WTC11 (cell line): ENCODE results near the gene E2F4. TPM values are rescaled to one million over a fixed set of nuclear protein-coding genes. Genes with fewer than 3 reads are reported as not detected.
A peak's percentile ranks its signal among the peaks of the same experiment; 100 is the strongest.

Experiments
- ATAC-seq: fragments of 200-7000 bp; cut with Tn5 transposase; 2 replicates; pipeline ENCODE4 v1.10.0; 2021; ENCODE audit warnings: mild to moderate bottlenecking, moderate library complexity
- CTCF ChIA-PET: fragments of 300-600 bp; sonication (Branson Sonifier 250); formaldehyde crosslinking; loops from one replicate; lab custom pipeline; 2021; ENCODE audit warnings: antibody characterized with exemption; lab: Charles Lee
- POLR2A ChIA-PET: fragments of 350-600 bp; sonication (Branson Sonifier 250); formaldehyde crosslinking; loops from one replicate; lab custom pipeline; 2021; ENCODE audit warnings: antibody characterized with exemption; lab: Charles Lee
- DNase-seq: peaks from one replicate; pipeline ENCODE4 v3.0.0; 2021; ENCODE audit warnings: low spot score
- H3K27ac Mint-ChIP-seq: 2 replicates; pipeline ENCODE4 v1.8.0; 2021; ENCODE audit warnings: mixed read lengths
- H3K27me3 Mint-ChIP-seq: 2 replicates; pipeline ENCODE4 v1.8.0; 2021; ENCODE audit warnings: low read depth, mild to moderate bottlenecking, moderate library complexity, mixed read lengths
- H3K36me3 Mint-ChIP-seq: 2 replicates; pipeline ENCODE4 v1.8.0; 2021; ENCODE audit warnings: mixed read lengths
- H3K4me1 Mint-ChIP-seq: 2 replicates; pipeline ENCODE4 v1.8.0; 2022; ENCODE audit warnings: mixed read lengths
- H3K4me3 Mint-ChIP-seq: 2 replicates; pipeline ENCODE4 v1.8.0; 2021; ENCODE audit warnings: mild to moderate bottlenecking, moderate library complexity, mixed read lengths
- H3K9me3 Mint-ChIP-seq: 2 replicates; pipeline ENCODE4 v1.8.0; 2021; ENCODE audit warnings: mixed read lengths
- CBFB ChIP-seq: sonication (generic); formaldehyde crosslinking; IDR thresholded peaks from 2 replicates; pipeline ENCODE4 v1.8.1; 2022; ENCODE audit warnings: mild to moderate bottlenecking, low read depth, missing genetic modification reagents
- NR3C1 ChIP-seq: sonication (generic); formaldehyde crosslinking; conservative IDR thresholded peaks from 2 replicates; pipeline ENCODE4 v1.8.1; 2023; ENCODE audit warnings: low read depth, mild to moderate bottlenecking, missing genetic modification reagents
- RORB ChIP-seq: fragments of 250-450 bp; sonication (Bioruptor Pico); IDR thresholded peaks from 2 replicates; pipeline ENCODE4 v1.9.0; 2021; ENCODE audit warnings: mild to moderate bottlenecking
- SMAD3 ChIP-seq: sonication (generic); formaldehyde crosslinking; IDR thresholded peaks from 2 replicates; pipeline ENCODE4 v1.8.0; 2022; ENCODE audit warnings: missing genetic modification reagents, mild to moderate bottlenecking, borderline replicate concordance
- microRNA-seq: library from miRNA; unstranded; fragments of <30 nt; microRNA quantifications from one replicate; pipeline ENCODE4 v1.2.0, GENCODE V29; 2022; ENCODE audit warnings: borderline number of aligned reads
- total RNA-seq: library from RNA; stranded (reverse); gene quantifications from 3 replicates; pipeline ENCODE4 v1.2.3, GENCODE V29; 2021

Gene E2F4
- total RNA-seq, 1 experiment from 2014 or later = 85.0 TPM

- H3K4me1 Mint-ChIP-seq = peaks cover 31% of the 10 kb centered on the region
- peaks cover 40% of the 10 kb centered on the region for H3K27me3 Mint-ChIP-seq
- peak overlapping the region; percentile 80 for H3K27ac Mint-ChIP-seq
- no peaks in the 10 kb centered on the region for H3K36me3 Mint-ChIP-seq
- ATAC-seq (no peak), DNase-seq (no peak)
- POLR2A ChIA-PET = interaction anchor here (0.6 to 3.2 kb wide), 10 partner anchors 10 to 287 kb away, joined by 3 to 26 read pairs (median 4); partner anchors contain the start of genes CES3 and TMEM208
- no peaks in the 10 kb centered on the region for H3K9me3 Mint-ChIP-seq
- H3K4me3 Mint-ChIP-seq = peak overlapping the region; percentile 89
- TF ChIP-seq CBFB (CRISPR knock-in tag) (no peak), RORB (no peak), SMAD3 (CRISPR knock-in tag) (peak; percentile 74; the same call in 1 of the 2 replicates), NR3C1 (no peak)
- TF ChIP-seq, all 79 proteins: peak for 1
- CTCF ChIA-PET = interaction anchor here (0.8 to 5.0 kb wide), 21 partner anchors 10 to 338 kb away, joined by 3 to 57 read pairs (median 11); partner anchors contain the start of genes ATP6V0D1, ELMO3, KCTD19 and LRRC36
These were observed 56.1 kb downstream of the E2F4 start for GRCh38 chr16:67248073-67248400.

Small RNAs within 50 kb of the gene (microRNA-seq; reads per million reads assigned to microRNA genes)
- gene MIR328 = 18.9 reads per million, percentile 38 among the genes with 10 or more reads in this experiment

Other genes starting within 250 kb of the E2F4 start
- gene CES3, start 230.9 kb upstream of the E2F4 start, total RNA-seq = 3.3 to 6.0 TPM (median 5.7 TPM) in 3 replicates
- 0.57 to 0.89 TPM (median 0.61 TPM) in 3 replicates for gene CES4A, start 203.6 kb upstream of the E2F4 start, total RNA-seq
- 36.9 to 40.9 TPM (median 37.1 TPM) in 3 replicates for gene CBFB, start 163.0 kb upstream of the E2F4 start, total RNA-seq
- gene PHAF1, start 82.2 kb upstream of the E2F4 start, total RNA-seq = 16.9 to 18.8 TPM (median 17.4 TPM) in 3 replicates
- 6.4 to 7.8 TPM (median 7.6 TPM) in 3 replicates for gene B3GNT9, start 41.2 kb upstream of the E2F4 start, total RNA-seq
- 1.4 to 2.1 TPM (median 1.7 TPM) in 3 replicates for gene TRADD, start 32.2 kb upstream of the E2F4 start, total RNA-seq
- gene FBXL8, start 32.2 kb upstream of the E2F4 start, total RNA-seq = 1.1 to 1.2 TPM (median 1.1 TPM) in 3 replicates
- 2.2 to 2.5 TPM (median 2.3 TPM) in 3 replicates for gene HSF4, start 27.4 kb upstream of the E2F4 start, total RNA-seq
- gene NOL3, start 21.6 kb upstream of the E2F4 start, total RNA-seq = 8.5 to 10.6 TPM (median 9.7 TPM) in 3 replicates
- 40.8 to 54.3 TPM (median 50.5 TPM) in 3 replicates for gene MATCAP1, start 8.2 kb upstream of the E2F4 start, total RNA-seq
- 4.0 to 4.9 TPM (median 4.8 TPM) in 3 replicates for gene EXOC3L1, start 2.0 kb upstream of the E2F4 start, total RNA-seq
- 13.6 to 15.6 TPM (median 15.3 TPM) in 3 replicates for gene ELMO3, start 7.0 kb downstream of the E2F4 start, total RNA-seq
- 37.4 to 48.4 TPM (median 43.1 TPM) in 3 replicates for gene TMEM208, start 35.0 kb downstream of the E2F4 start, total RNA-seq
- gene FHOD1, start 55.3 kb downstream of the E2F4 start, total RNA-seq = 68.9 to 81.3 TPM (median 71.5 TPM) in 3 replicates
- gene SLC9A5, start 56.8 kb downstream of the E2F4 start, total RNA-seq = 10.3 to 14.4 TPM (median 12.9 TPM) in 3 replicates
- gene PLEKHG4, start 87.4 kb downstream of the E2F4 start, total RNA-seq = 5.9 to 16.7 TPM (median 15.0 TPM) in 3 replicates
- gene KCTD19, start 134.6 kb downstream of the E2F4 start, total RNA-seq = 0.85 to 1.1 TPM (median 0.85 TPM) in 3 replicates
- gene LRRC36, start 134.7 kb downstream of the E2F4 start, total RNA-seq = 0.13 to 0.39 TPM (median 0.18 TPM) in 3 replicates
- gene TPPP3, start 201.3 kb downstream of the E2F4 start, total RNA-seq = 0.57 to 0.74 TPM (median 0.64 TPM) in 3 replicates
- gene ZDHHC1, start 224.3 kb downstream of the E2F4 start, total RNA-seq = 4.2 to 4.9 TPM (median 4.6 TPM) in 3 replicates
- gene HSD11B2, start 239.0 kb downstream of the E2F4 start, total RNA-seq = 33.4 to 38.3 TPM (median 36.4 TPM) in 3 replicates